K562 (cell line): ENCODE results near the gene GLB1L. TPM values are rescaled to one million over a fixed set of nuclear protein-coding genes. Genes with fewer than 3 reads are reported as not detected.
A peak's percentile ranks its signal among the peaks of the same experiment; 100 is the strongest.

Source experiments
- ATAC-seq: fragments of 200-7000 bp; cut with Tn5 transposase; 3 replicates; pipeline ENCODE4 v1.9.1; 2020; ENCODE audit warnings: moderate library complexity
- BruUV-seq: library from RNA; stranded (reverse); fragments of 400-500 nt; replicated peaks from 2 replicates; lab custom pipeline; 2021; lab: Mats Ljungman, UMichigan
- CTCF ChIA-PET: fragments of 300-600 bp; formaldehyde crosslinking; extraction: SDS; loops from one replicate; lab custom pipeline; 2021; ENCODE audit warnings: low intra/inter-chr PET ratio; lab: Yijun Ruan, JAX
- POLR2A ChIA-PET: fragments of 300-600, 350-650 bp; sonication (Branson Sonifier 250); formaldehyde crosslinking; extraction: SDS; loops from one replicate; lab custom pipeline; 2021; ENCODE audit warnings: antibody characterized with exemption, inconsistent platforms; lab: Yijun Ruan, JAX
- DNase-seq, 4 experiments: peaks; one replicate each; pipeline versions ENCODE4 v3.0.0 to v3.0.0-alpha.2; 2011 to 2018; ENCODE audit warnings: low spot score in 3 of 4, mixed read lengths in 3 of 4; ENCODE audit errors: extremely low read depth in 1 of 4
- FAIRE-seq: peaks from 2 replicates; lab custom pipeline; 2011; peaks lifted over from hg19 to GRCh38; lab: Jason Lieb, UNC
- H2AFZ ChIP-seq: 2 replicates; pipeline ENCODE4 v1.6.0; 2011; ENCODE audit warnings: low read depth, low read length, control low read depth, inconsistent platforms
- H3K27ac ChIP-seq: fragments of 200-600 bp; 3 replicates; pipeline ENCODE4 v1.8.0; 2011; ENCODE audit warnings: low read depth, mild to moderate bottlenecking, control low read depth, inconsistent platforms, low read length, moderate library complexity, mixed read lengths; ENCODE audit errors: extremely low read depth
- H3K27me3 ChIP-seq, 2 experiments: fragments of 300-600 bp in 1 of 2; 2 replicates in 1 of 2; 3 replicates in 1 of 2; pipeline versions ENCODE4 v1.6.0 to v1.8.0; 2011; ENCODE audit warnings: inconsistent platforms in 2 of 2, low read length in 2 of 2, mild to moderate bottlenecking in 1 of 2, mixed read lengths in 1 of 2, moderate library complexity in 1 of 2; ENCODE audit not compliant: control insufficient read depth in 2 of 2, insufficient read depth in 2 of 2
- H3K36me3 ChIP-seq: fragments of 300-600 bp; 3 replicates; pipeline ENCODE4 v1.8.0; 2011; ENCODE audit warnings: mild to moderate bottlenecking, low read length, inconsistent platforms; ENCODE audit not compliant: control insufficient read depth, insufficient read depth
- H3K4me1 ChIP-seq, 2 experiments: fragments of 200-600 bp in 1 of 2; replicated peaks in 1 of 2; 2 replicates in 1 of 2; 3 replicates in 1 of 2; pipeline versions ENCODE4 v1.5.1 to v1.8.0; 2011; ENCODE audit warnings: inconsistent platforms in 2 of 2, low read length in 2 of 2, mild to moderate bottlenecking in 1 of 2, mixed read lengths in 1 of 2, moderate library complexity in 1 of 2; ENCODE audit not compliant: control insufficient read depth in 2 of 2, insufficient read depth in 2 of 2
- H3K4me2 ChIP-seq: 2 replicates; pipeline ENCODE4 v1.6.1; 2011; ENCODE audit warnings: low read length, control low read depth, inconsistent platforms, mixed read lengths; ENCODE audit not compliant: insufficient read depth
- H3K4me3 ChIP-seq: fragments of 200-600 bp; sonication (generic), shearing (Covaris generic); 2 replicates; pipeline ENCODE4 v1.5.1; 2016; ENCODE audit warnings: control low read depth, inconsistent platforms
- H3K79me2 ChIP-seq: fragments of 200-600 bp; 3 replicates; pipeline ENCODE4 v1.8.0; 2011; ENCODE audit warnings: low read length, inconsistent platforms; ENCODE audit not compliant: control insufficient read depth, insufficient read depth
- H3K9ac ChIP-seq, 2 experiments: 2 replicates each; pipeline versions ENCODE4 v1.6.0 to v1.6.1; 2011; ENCODE audit warnings: low read depth in 2 of 2, low read length in 2 of 2, control low read depth in 1 of 2, inconsistent platforms in 1 of 2, mild to moderate bottlenecking in 1 of 2, mixed read lengths in 1 of 2; ENCODE audit not compliant: insufficient read depth in 1 of 2
- H3K9me1 ChIP-seq: one replicate; pipeline ENCODE4 v1.6.0; 2011; ENCODE audit warnings: inconsistent platforms, mild to moderate bottlenecking, low read length, moderate library complexity; ENCODE audit not compliant: control insufficient read depth, insufficient read depth
- H3K9me3 ChIP-seq: replicated peaks from 2 replicates; pipeline ENCODE4 v1.5.1; 2011; ENCODE audit warnings: low read depth, low read length, inconsistent platforms; ENCODE audit not compliant: control insufficient read depth, insufficient read depth
- H4K20me1 ChIP-seq: replicated peaks from 2 replicates; pipeline ENCODE4 v1.6.1; 2011; ENCODE audit warnings: low read length, inconsistent platforms, mixed read lengths; ENCODE audit not compliant: control insufficient read depth, insufficient read depth
- EHMT2 ChIP-seq: fragments of 450-650 bp; IDR thresholded peaks from 2 replicates; pipeline ENCODE4 v1.6.1; 2018; ENCODE audit warnings: antibody characterized with exemption
- ELF1 ChIP-seq: fragments of 200-800 bp; sonication (Bioruptor generic); IDR thresholded peaks from 2 replicates; pipeline ENCODE4 v1.6.1; 2016; ENCODE audit warnings: missing genetic modification characterization, missing compliant biosample characterization
- KDM5B ChIP-seq: fragments of 200-600 bp; sonication (generic); IDR thresholded peaks from 2 replicates; pipeline ENCODE4 v1.6.1; 2012; ENCODE audit warnings: low read depth, mild to moderate bottlenecking, moderate library complexity, low read length, control low read depth, inconsistent platforms; ENCODE audit not compliant: insufficient replicate concordance
- NBN ChIP-seq: fragments of 450-650 bp; IDR thresholded peaks from 2 replicates; pipeline ENCODE4 v1.6.1; 2016; ENCODE audit warnings: low read depth, mild to moderate bottlenecking
- RB1 ChIP-seq: fragments of 450-650 bp; IDR thresholded peaks from 2 replicates; pipeline ENCODE4 v1.6.1; 2017; ENCODE audit warnings: low read depth, mild to moderate bottlenecking
- ZFPM2 ChIP-seq: fragments of 250-450 bp; sonication (Bioruptor Pico); IDR thresholded peaks from 2 replicates; pipeline ENCODE4 v1.5.1; 2022; ENCODE audit warnings: mild to moderate bottlenecking
- ZNF507 ChIP-seq: conservative IDR thresholded peaks from 2 replicates; pipeline ENCODE4 v1.6.1; 2017; ENCODE audit warnings: missing genetic modification characterization, missing compliant biosample characterization
- ZNF639 ChIP-seq, 2 experiments: fragments of 200-800 bp in 1 of 2; sonication (Bioruptor generic) in 1 of 2; sonication (generic) in 1 of 2; formaldehyde crosslinking in 1 of 2; IDR thresholded peaks in 1 of 2; conservative IDR thresholded peaks in 1 of 2; 2 replicates each; pipeline versions ENCODE4 v1.5.0 to v1.6.1; 2016 to 2020; ENCODE audit warnings: missing compliant biosample characterization in 1 of 2, missing genetic modification characterization in 1 of 2, missing genetic modification reagents in 1 of 2
- ZSCAN29 ChIP-seq: fragments of 450-650 bp; IDR thresholded peaks from 2 replicates; pipeline ENCODE4 v1.6.1; 2017
- WGBS: fragments of 100-300 bp; shearing (Covaris generic); methylation state at CpG from one replicate; pipeline ENCODE4 v1.1.6; 2016; ENCODE audit warnings: low coverage, mixed read lengths; ENCODE audit not compliant: insufficient coverage; ENCODE audit errors: missing lambda C conversion rate; 5-methylcytosine and 5-hydroxymethylcytosine counted together
- in situ Hi-C: fragments of 300-500 bp; cut with MboI; formaldehyde crosslinking; loops from 4 replicates; pipeline ENCODE4 v1.15.0; 2018; ENCODE audit warnings: inconsistent platforms, mixed read lengths
- intact Hi-C: fragments of 100-400 bp; cut with micrococcal nuclease; formaldehyde crosslinking; loops from 2 replicates; pipeline ENCODE4 v1.14.2; 2022
- polyA plus RNA-seq, 8 experiments: library from polyadenylated mRNA; depleted of rRNA in 4 of 8; stranded (reverse) in 5 of 8; unstranded in 3 of 8; fragments of >200 nt; fragmentation: Nextera tagmentation in 2 of 8; fragmentation: Illumina TruSeq in 1 of 8; extraction: Ambion mirVana in 2 of 8; extraction: Trizol in 1 of 8; gene quantifications; 2 replicates each; pipeline versions ENCODE4 v1.2.1 to v1.2.3, GENCODE V29; 2011 to 2014; ENCODE audit warnings: inconsistent platforms in 1 of 8, missing spikeins in 1 of 8
- total RNA-seq, 7 experiments: library from RNA; depleted of rRNA in 6 of 7; stranded (reverse); fragments of >200 nt in 6 of 7; fragmentation: Illumina TruSeq in 2 of 7; extraction: Trizol in 2 of 7; gene quantifications; 2 replicates each; pipeline versions ENCODE4 v1.2.1 to v1.2.3, GENCODE V29; 2011 to 2021; ENCODE audit warnings: low replicate concordance in 1 of 7

The GLB1L gene
- total and polyA plus RNA-seq, 9 of the 15 experiments (the other 6 are each of a cell fraction or from before 2014, with no cell fraction given) = 0.42 to 2.9 (median 2.5) TPM

GRCh38 chr2:219229305-219230058 is 15.8 kb downstream of the GLB1L start, which contains the start of the genes ANKZF1 and ATG9A (continued):
- peak in 1 of 2 experiments; percentile 83; a peak in 2 of 4 replicates for TF ChIP-seq ZNF639 (CRISPR knock-in tag; conservative IDR thresholded peaks at IDR 0.05 in 1 of 2, IDR thresholded peaks at IDR 0.05 in 1 of 2)
- TF ChIP-seq NBN = no peak
- TF ChIP-seq EHMT2 = no peak
- no peak for TF ChIP-seq ELF1
- no peak for TF ChIP-seq ZNF507 (tag)

GRCh38 chr2:219228911-219229304 is 16.3 kb downstream of the GLB1L start:
- peak overlapping the region; percentile 98 for H3K4me2 ChIP-seq
- H3K4me1 ChIP-seq = peaks cover 13 to 16% of the 10 kb centered on the region in 2 experiments; a peak in 4 of 5 replicates
- in situ Hi-C loops (no loop called here), intact Hi-C loops (loop anchor here (1.0 to 5.0 kb wide), 4 partner anchors 11 to 68 kb away; partner anchors contain the start of genes ABCB6, GLB1L, STK16 and ZFAND2B)
- peaks cover 52% of the 10 kb centered on the region for H3K79me2 ChIP-seq
- peak overlapping the region; percentile 90 for H3K27ac ChIP-seq
- H3K9ac ChIP-seq = peak overlapping the region; percentile 96 to 97
- H3K9me3 ChIP-seq = no peaks in the 10 kb centered on the region
- ATAC-seq (peak; percentile 52), DNase-seq (no peak), FAIRE-seq (no peak)
- no TSS peak for BruUV-seq
- H2AFZ ChIP-seq = peak overlapping the region; percentile 91
- no peaks in the 10 kb centered on the region for H3K9me1 ChIP-seq
- peaks cover 61% of the 10 kb centered on the region for H3K36me3 ChIP-seq
- ChIA-PET POLR2A (interaction anchor here (0.6 to 2.1 kb wide), 6 partner anchors 9 to 60 kb away, joined by 3 to 12 read pairs (median 12); partner anchors contain the start of genes ABCB6, GLB1L and STK16), CTCF (no interaction called here)
- 1% methylated on average over 13 of the region's 19 CpGs for WGBS
- peak; percentile 86 for TF ChIP-seq ZSCAN29
- TF ChIP-seq KDM5B = peak; percentile 2
- TF ChIP-seq ZFPM2 (CRISPR knock-in tag) = no peak
- TF ChIP-seq RB1 = 0 out of 2 replicates have a peak, but pooled peaks have one; percentile 15
- H3K27me3 ChIP-seq = no peaks in the 10 kb centered on the region
- H3K4me3 ChIP-seq = peak overlapping the region; percentile 90
- H4K20me1 ChIP-seq = no peaks in the 10 kb centered on the region
